NCI-H187 treated with DMSO at 0.1 percent for 48 hours (cell line): ENCODE data around the gene SART1.

ENCODE experiments used
- DNase-seq: peaks from one replicate; lab custom pipeline; 2025; lab: John Stamatoyannopoulos, UW

The SART1 gene

GRCh38 chr11:65961267-65962140 lies at the start of gene SART1:
Gene SART1 (plus strand): TSS chr11:65961734. CDS start chr11:65961781, 47 bp downstream.
- peak; percentile 70 for DNase-seq

GRCh38 chr11:65912845-65913244 lies 48.7 kb upstream of the SART1 start:
- DNase-seq = no peak

GRCh38 chr11:65915101-65915820 lies 46.3 kb upstream of the SART1 start:
- DNase-seq = no peak

GRCh38 chr11:65915821-65916251 lies 45.7 kb upstream of the SART1 start:
- DNase-seq = no peak

GRCh38 chr11:65916391-65916790 lies 45.1 kb upstream of the SART1 start:
- DNase-seq = no peak

- DNase-seq = no peak
Observed at GRCh38 chr11:65917077-65917433, 44.5 kb upstream of the SART1 start.

GRCh38 chr11:65917434-65918210 lies 43.9 kb upstream of the SART1 start:
- no peak for DNase-seq

GRCh38 chr11:65918211-65919140 lies 43.1 kb upstream of the SART1 start, which contains the start of gene C11orf68:
Gene C11orf68 (minus strand): TSS chr11:65919062. CDS start chr11:65919031, 31 bp downstream.
- no peak for DNase-seq

- DNase-seq = peak; percentile 85
Observed at GRCh38 chr11:65919141-65919572, 42.4 kb upstream of the SART1 start, which contains the start of gene DRAP1. Gene DRAP1 (plus strand): TSS chr11:65919426. CDS start chr11:65919502, 76 bp downstream.

GRCh38 chr11:65919573-65920371 lies 41.8 kb upstream of the SART1 start:
- DNase-seq = no peak

GRCh38 chr11:65920372-65920802 lies 41.1 kb upstream of the SART1 start:
- no peak for DNase-seq

GRCh38 chr11:65921033-65921555 lies 40.4 kb upstream of the SART1 start:
- DNase-seq = no peak

- DNase-seq = no peak
Observed at GRCh38 chr11:65921876-65922275, 39.7 kb upstream of the SART1 start.

GRCh38 chr11:65922565-65922964 lies 39.0 kb upstream of the SART1 start:
- DNase-seq = no peak

GRCh38 chr11:65925397-65925796 lies 36.1 kb upstream of the SART1 start:
- no peak for DNase-seq

GRCh38 chr11:65927904-65928397 lies 33.6 kb upstream of the SART1 start:
- no peak for DNase-seq

GRCh38 chr11:65928667-65929066 lies 32.9 kb upstream of the SART1 start:
- DNase-seq = no peak

- DNase-seq = no peak
Observed at GRCh38 chr11:65931773-65932557, 29.6 kb upstream of the SART1 start.

- DNase-seq = no peak
Observed at GRCh38 chr11:65932558-65932919, 29.0 kb upstream of the SART1 start.
